CD4-positive, alpha-beta T cell treated with Interferon alpha-2 for 1 hour (primary cell): Measurements from ENCODE around the gene CFAP97D2.
"Not testable (repeated sequence)": the region's sequence is repeated elsewhere in the genome, so short reads cannot be mapped to it uniquely, and the experiment has no call there.

Experiments used
- DNase-seq, 2 donors: peaks; one replicate each; pipeline ENCODE4 v3.0.0-alpha.2; 2020 to 2022

CFAP97D2 gene

GRCh38 chr13:114179087-114179658, at the start of gene CFAP97D2:
TSS of gene CFAP97D2 (plus strand) at chr13:114179257. CDS start at chr13:114179331, 74 bp downstream.
- no peak for DNase-seq

DNA sequence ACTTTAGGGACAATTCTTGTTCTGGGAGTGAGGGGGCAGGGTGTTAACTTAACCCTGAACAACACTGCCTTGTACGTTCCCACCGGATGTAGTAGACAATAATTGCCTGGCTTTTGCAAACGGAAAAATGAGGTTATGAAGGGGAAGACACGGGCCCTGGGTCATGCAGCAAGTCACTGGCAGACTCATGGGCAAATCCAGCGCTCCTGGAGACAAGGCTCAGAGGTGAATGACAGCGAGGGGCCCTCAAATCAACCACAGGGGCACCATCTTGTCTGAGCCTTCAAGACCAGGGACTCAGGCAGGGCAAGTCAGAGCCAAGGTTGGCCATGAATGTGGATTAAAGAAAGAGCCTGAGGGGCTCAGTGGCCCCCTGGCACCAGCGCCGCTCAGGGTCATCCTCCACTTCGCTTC, 49.4 kb upstream of the CFAP97D2 start:
- no peak for DNase-seq

DNA sequence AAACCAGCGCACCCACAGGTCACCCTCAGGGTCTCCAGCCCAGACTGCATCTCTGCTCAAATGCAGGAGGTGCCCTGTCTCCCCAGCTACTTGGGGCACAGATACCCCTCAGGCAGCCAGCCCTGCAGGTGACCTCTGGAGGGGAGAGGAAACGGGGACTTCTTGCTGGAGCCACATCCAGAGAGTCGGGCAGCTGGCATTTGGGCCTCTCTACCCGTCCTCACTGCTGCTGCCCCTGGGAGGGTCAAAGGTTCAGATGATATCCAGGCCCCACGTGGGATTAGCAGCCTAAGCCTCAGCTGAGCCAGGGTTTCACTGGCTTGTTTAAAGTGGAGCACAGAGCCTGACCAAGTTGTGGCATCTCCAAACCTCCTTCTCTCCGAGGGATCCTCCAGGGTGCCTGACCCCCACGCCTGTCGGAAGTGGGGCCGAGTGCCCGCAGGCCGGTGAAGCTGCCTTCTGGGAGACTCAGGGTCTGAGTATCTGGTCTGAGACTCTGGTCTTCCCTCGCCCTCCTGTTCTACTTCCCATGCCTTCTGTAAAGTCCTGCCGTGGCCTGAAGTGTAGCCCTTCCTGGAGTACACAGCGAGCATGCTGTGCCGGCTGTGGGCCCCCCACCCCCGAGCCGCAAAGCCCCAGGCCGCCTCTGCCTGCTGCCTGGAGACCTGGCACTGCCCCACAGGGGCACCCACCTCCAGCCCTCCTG, 48.8 kb upstream of the CFAP97D2 start:
- no peak for DNase-seq

- peak; percentile 39 to 71 for DNase-seq
Measured at GRCh38 chr13:114130837-114131582, 48.0 kb upstream of the CFAP97D2 start.

DNA sequence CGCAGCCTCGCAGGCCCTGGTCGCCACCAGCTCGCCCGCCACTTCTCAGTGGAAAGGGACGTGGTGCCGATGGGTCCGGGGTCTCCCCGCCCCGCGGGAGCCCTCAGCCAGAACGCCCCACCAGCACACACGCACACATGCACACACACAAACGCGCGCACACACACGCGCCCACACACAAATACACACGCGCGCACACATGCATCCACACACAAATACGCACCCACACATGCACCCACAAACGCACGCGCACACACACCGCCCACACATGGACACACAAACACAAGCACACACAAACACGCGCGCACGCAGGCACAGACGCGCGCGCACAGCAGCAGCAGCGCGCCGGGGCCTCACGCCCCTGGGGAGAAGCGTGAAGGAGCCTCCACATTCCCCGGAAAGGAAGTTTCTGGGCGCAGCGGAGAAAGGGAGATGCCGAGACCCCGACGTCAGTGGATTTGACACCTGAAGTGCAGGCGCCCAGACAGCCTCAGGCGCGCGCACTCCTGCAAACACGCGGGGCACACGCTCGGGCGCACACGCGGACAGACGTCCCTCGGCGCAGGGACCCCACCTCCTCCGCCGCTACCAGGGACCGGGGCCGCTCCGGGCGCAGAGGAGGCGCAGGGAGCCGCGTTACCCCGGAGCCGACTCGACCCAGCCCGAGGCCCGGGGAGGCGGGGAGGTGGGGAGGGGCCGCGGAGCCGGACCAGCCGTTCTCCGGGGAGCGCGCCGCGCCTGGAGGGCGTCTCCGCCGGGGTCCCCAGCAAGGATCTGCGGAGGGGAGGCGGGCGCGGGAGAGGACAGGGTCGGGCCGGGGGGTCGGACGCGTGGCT, 47.3 kb upstream of the CFAP97D2 start:
- DNase-seq = peak in 1 of 2 donors; percentile 39

GRCh38 chr13:114132419-114133121, 46.5 kb upstream of the CFAP97D2 start, which contains the start of gene RASA3:
TSS of gene RASA3 (minus strand) at chr13:114132623. CDS start at chr13:114132489, 134 bp downstream.
- DNase-seq = peak; percentile 59 to 75

DNA sequence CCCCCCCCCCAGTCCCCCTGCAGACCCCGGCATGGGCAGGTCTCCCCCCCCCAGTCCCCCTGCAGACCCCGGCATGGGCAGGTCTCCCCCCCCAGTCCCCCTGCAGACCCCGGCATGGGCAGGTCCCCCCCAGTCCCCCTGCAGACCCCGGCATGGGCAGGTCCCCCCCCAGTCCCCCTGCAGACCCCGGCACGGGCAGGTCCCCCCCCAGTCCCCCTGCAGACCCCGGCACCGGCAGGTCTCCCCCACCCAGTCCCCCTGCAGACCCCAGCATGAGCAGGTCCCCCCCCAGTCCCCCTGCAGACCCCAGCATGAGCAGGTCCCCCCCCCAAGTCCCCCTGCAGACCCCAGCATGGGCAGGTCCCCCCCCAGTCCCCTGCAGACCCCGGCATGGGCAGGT, 45.9 kb upstream of the CFAP97D2 start:
- not testable (repeated sequence) for DNase-seq

DNA sequence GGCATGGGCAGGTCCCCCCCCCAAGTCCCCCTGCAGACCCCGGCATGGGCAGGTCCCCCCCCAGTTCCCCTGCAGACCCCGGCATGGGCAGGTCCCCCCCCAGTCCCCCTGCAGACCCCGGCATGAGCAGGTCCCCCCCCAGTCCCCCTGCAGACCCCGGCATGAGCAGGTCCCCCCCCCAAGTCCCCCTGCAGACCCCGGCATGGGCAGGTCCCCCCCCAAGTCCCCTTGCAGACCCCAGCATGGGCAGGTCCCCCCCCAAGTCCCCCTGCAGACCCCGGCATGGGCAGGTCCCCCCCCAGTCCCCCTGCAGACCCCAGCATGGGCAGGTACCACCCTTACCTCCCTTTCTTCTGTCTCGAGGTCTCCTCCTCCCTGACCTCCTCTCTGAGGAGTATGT, 45.5 kb upstream of the CFAP97D2 start:
- DNase-seq = not testable (repeated sequence)

DNA sequence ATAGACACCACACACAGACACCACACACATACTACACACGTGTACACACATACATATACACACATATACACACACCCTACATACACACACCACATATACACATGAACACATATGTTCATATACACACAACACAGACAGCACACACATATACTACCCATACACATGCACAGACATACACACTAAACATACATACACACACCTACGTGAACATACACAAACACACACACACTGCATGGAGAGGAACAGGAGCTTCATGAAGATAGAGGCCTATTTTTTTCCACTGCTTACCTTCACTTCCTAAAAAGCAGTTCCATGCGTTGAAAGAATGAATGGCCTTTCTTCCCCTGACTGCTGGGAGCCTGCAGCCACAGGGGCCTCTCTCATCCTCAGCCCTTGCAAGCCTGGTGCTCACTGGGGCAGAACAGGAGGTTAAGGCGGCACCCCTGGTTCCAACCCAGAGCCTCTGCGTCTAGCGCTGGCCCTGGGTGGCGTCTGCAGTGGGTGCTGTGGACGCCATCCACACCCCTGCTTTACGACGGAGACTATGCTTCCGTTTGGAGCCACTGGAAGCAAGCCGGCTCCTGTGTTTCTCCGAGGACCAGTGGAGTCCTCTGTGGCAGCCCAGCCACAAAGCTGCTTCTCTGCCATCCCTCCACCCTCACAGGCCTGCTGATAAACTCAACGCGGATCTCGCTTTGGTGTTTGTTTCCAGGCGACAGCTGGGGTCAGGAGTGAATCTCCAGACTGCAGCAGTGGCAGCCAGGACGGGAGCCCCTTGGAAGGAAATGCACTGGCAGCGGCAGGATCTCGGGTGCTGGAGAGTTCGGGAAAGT, 44.7 kb upstream of the CFAP97D2 start:
- DNase-seq = peak in 1 of 2 donors; percentile 36

- no peak for DNase-seq
Measured at GRCh38 chr13:114134944-114135610, 44.0 kb upstream of the CFAP97D2 start.

DNA sequence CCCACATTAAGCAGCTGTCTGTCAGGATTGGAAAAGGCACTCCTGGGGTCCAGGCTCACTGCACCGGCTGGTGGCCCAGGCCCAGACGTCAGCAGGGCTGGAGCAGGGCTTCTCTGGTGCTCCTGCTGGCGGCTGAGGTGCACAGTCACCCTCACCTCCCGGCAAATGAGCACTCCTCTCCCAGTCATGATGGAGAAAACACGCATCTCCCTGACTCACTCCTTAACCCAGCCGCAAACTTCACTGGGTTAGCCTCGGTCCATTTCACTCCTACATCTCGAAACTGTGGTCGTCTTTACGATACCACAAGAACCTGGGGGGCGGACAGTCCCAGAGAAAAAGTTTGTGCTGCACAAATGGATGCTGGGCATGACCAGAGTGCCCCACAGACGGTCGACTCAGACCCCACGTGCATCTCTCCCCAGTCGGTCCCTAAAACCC, 43.3 kb upstream of the CFAP97D2 start:
- DNase-seq = no peak

DNA sequence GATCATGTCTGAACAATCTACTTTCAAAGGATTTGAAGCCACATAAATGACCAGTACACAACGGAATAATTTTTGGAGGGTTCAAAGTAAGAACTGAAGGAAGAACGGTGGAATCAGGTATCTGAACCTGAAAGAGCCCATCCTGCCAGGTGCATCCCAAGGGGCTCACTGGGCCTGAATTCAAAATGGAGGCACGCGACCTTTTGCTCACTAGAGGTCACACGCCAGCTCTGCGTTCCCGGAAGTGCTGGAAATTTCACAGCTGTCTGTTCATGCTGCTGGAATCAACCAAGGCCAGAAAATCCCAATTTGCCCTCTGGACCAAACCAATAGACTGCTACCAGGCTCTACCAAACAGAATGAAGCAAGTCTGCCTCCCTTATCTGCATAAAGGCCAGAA, 42.5 kb upstream of the CFAP97D2 start:
- DNase-seq = no peak

GRCh38 chr13:114140131-114140905, 38.7 kb upstream of the CFAP97D2 start:
- peak; percentile 44 to 66 for DNase-seq

DNA sequence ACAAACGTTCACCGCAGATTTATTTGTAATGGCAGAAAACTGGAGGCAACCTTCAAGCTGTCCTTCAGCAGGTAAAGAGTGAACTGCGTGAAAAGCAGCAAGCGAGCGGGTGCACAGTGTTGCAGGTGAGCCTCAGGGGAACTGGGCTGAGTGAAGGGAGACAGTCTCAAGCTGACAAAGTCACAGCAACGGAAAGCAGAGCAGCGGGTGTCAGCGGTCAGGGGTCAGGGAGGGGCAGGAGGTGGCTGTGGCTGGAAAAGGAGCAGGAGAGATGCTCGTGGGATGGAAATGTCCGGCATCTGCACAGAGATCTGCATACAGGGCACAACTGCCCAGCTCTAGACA, 38.2 kb upstream of the CFAP97D2 start:
- peak; percentile 38 to 48 for DNase-seq

DNA sequence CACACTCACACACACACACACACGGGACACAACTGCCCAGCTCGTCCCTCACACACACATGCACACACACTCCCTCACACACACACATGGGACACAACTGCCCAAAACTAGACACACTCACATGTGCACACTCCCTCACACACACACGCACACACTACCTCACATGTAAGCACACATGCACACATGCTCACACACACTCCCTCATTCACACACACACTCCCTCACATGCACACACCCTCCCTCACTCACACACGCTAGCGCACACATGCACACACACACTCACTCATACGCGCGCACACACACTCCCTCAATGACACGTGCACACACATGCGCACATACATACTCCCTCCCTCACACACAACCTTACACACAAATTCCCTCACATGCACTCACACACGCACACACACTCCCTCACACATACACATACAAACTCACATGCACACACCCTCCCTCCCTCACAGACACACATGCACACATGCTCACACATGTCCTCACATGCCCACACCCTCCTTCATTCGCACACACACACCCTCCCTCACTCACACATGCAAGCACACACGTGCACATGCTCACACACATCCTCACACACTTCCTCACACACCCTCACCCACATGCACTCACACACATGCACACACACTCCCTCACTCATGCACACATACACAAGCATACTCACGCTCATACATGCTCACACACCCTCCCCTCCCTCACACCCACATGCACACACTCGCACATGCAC, 37.6 kb upstream of the CFAP97D2 start:
- no peak for DNase-seq

GRCh38 chr13:114142137-114142550, 36.9 kb upstream of the CFAP97D2 start:
- DNase-seq = no peak

- peak; percentile 88 to 91 for DNase-seq
Measured at GRCh38 chr13:114142640-114143490, 36.2 kb upstream of the CFAP97D2 start.
